ENCODE results near the gene TUBA1B.
A peak's percentile ranks its signal among the peaks of the same experiment; 100 is the strongest.

Gene TUBA1B

GRCh38 chr12:49088932-49089330 is 42.3 kb downstream of the TUBA1B start:
- CTCF ChIA-PET: interaction anchor here (0.6 to 3.3 kb wide), 26 partner anchors 7 to 268 kb away, joined by 3 to 57 read pairs (median 7); partner anchors contain the start of genes DDN, LMBR1L, RHEBL1 and TUBA1B
- POLR2A ChIA-PET: interaction anchor here (1.0 to 3.3 kb wide), 6 partner anchors 11 to 42 kb away, joined by 4 to 28 read pairs (median 8); partner anchors contain the start of genes RHEBL1 and TUBA1B
- TF ChIP-seq FOXM1 (IDR thresholded peaks at IDR 0.05; ENCODE audit: borderline replicate concordance) (no peak), FOXK2 (IDR thresholded peaks at IDR 0.05) (no peak), CTBP1 (IDR thresholded peaks at IDR 0.05; ENCODE audit: borderline replicate concordance) (no peak), HDGF (IDR thresholded peaks at IDR 0.05; ENCODE audit: borderline replicate concordance) (no peak), TARDBP (IDR thresholded peaks at IDR 0.05) (no peak), SP1 (IDR thresholded peaks at IDR 0.05) (no peak), L3MBTL2 (conservative IDR thresholded peaks at IDR 0.05) (no peak), FOXA1 (IDR thresholded peaks at IDR 0.05) (no peak), ELF4 (IDR thresholded peaks at IDR 0.05) (no peak), SUZ12 (IDR thresholded peaks at IDR 0.05) (no peak)
- no peak for DNase-seq (ENCODE audit: extremely low spot score)

GRCh38 chr12:49088150-49088931 is 42.9 kb downstream of the TUBA1B start:
- ChIA-PET CTCF (interaction anchor here (0.6 to 3.3 kb wide), 31 partner anchors 8 to 730 kb away, joined by 3 to 57 read pairs (median 6); partner anchors contain the start of genes DDN, LMBR1L, RHEBL1 and TUBA1B), POLR2A (interaction anchor here (0.9 to 3.3 kb wide), 8 partner anchors 8 to 43 kb away, joined by 3 to 28 read pairs (median 6); partner anchors contain the start of genes LMBR1L, RHEBL1 and TUBA1B)
- no peak for TF ChIP-seq FOXA1 (IDR thresholded peaks at IDR 0.05)
- TF ChIP-seq PKNOX1 (IDR thresholded peaks at IDR 0.05): no peak
- TF ChIP-seq FOXK2 (IDR thresholded peaks at IDR 0.05): no peak
- no peak for TF ChIP-seq TARDBP (IDR thresholded peaks at IDR 0.05)
- TF ChIP-seq ARNT (IDR thresholded peaks at IDR 0.05): no peak
- TF ChIP-seq ELF4 (IDR thresholded peaks at IDR 0.05): no peak
- no peak for TF ChIP-seq BHLHE40 (IDR thresholded peaks at IDR 0.05; ENCODE audit: borderline replicate concordance)
- no peak for TF ChIP-seq LEF1 (IDR thresholded peaks at IDR 0.05; ENCODE audit: borderline replicate concordance)
- no peak for TF ChIP-seq HDGF (IDR thresholded peaks at IDR 0.05; ENCODE audit: borderline replicate concordance)
- no peak for TF ChIP-seq FOXM1 (IDR thresholded peaks at IDR 0.05; ENCODE audit: borderline replicate concordance)
- peak; percentile 86 for DNase-seq (ENCODE audit: extremely low spot score)

- CTCF ChIA-PET: interaction anchor here (3.3 kb wide), 1 partner anchor 20 kb away, joined by 57 read pairs; the partner anchor contains the start of gene RHEBL1
- POLR2A ChIA-PET: interaction anchor here (1.2 to 3.7 kb wide), 3 partner anchors 16 to 45 kb away, joined by 4 to 25 read pairs (median 16); partner anchors contain the start of genes LMBR1L, RHEBL1 and TUBA1B
- DNase-seq (ENCODE audit: extremely low spot score): no peak
- no peak for TF ChIP-seq ARNT (IDR thresholded peaks at IDR 0.05)
- TF ChIP-seq L3MBTL2 (conservative IDR thresholded peaks at IDR 0.05): no peak
- no peak for TF ChIP-seq HDGF (IDR thresholded peaks at IDR 0.05; ENCODE audit: borderline replicate concordance)
- no peak for TF ChIP-seq FOXK2 (IDR thresholded peaks at IDR 0.05)
These were observed 45.1 kb downstream of the TUBA1B start for GRCh38 chr12:49086116-49086515.

- ChIA-PET CTCF (interaction anchor here (0.6 to 1.0 kb wide), 5 partner anchors 9 to 204 kb away, joined by 3 to 5 read pairs (median 3); no protein-coding TSS in a partner anchor), POLR2A (interaction anchor here (1.2 to 3.7 kb wide), 3 partner anchors 14 to 47 kb away, joined by 3 to 25 read pairs (median 4); partner anchors contain the start of genes RHEBL1 and TUBA1B)
- no peak for DNase-seq (ENCODE audit: extremely low spot score)
- no peak for TF ChIP-seq LEF1 (IDR thresholded peaks at IDR 0.05; ENCODE audit: borderline replicate concordance)
- TF ChIP-seq FOXK2 (IDR thresholded peaks at IDR 0.05): no peak
- TF ChIP-seq FOXA1 (IDR thresholded peaks at IDR 0.05): no peak
- no peak for TF ChIP-seq HDGF (IDR thresholded peaks at IDR 0.05; ENCODE audit: borderline replicate concordance)
- TF ChIP-seq PKNOX1 (IDR thresholded peaks at IDR 0.05): no peak
- TF ChIP-seq SUZ12 (IDR thresholded peaks at IDR 0.05): no peak
- no peak for TF ChIP-seq BHLHE40 (IDR thresholded peaks at IDR 0.05; ENCODE audit: borderline replicate concordance)
- no peak for TF ChIP-seq TARDBP (IDR thresholded peaks at IDR 0.05)
- no peak for TF ChIP-seq SP1 (IDR thresholded peaks at IDR 0.05)
- no peak for TF ChIP-seq NFRKB (IDR thresholded peaks at IDR 0.05)
- no peak for TF ChIP-seq ZNF384 (IDR thresholded peaks at IDR 0.05)
- no peak for TF ChIP-seq FOXM1 (IDR thresholded peaks at IDR 0.05; ENCODE audit: borderline replicate concordance)
- TF ChIP-seq ARNT (IDR thresholded peaks at IDR 0.05): no peak
- no peak for TF ChIP-seq L3MBTL2 (conservative IDR thresholded peaks at IDR 0.05)
- no peak for TF ChIP-seq CTBP1 (IDR thresholded peaks at IDR 0.05; ENCODE audit: borderline replicate concordance)
These were observed 46.8 kb downstream of the TUBA1B start for GRCh38 chr12:49084438-49084837.

- TF ChIP-seq CTBP1 (IDR thresholded peaks at IDR 0.05; ENCODE audit: borderline replicate concordance): no peak
- no peak for TF ChIP-seq PKNOX1 (IDR thresholded peaks at IDR 0.05)
- no peak for TF ChIP-seq NFRKB (IDR thresholded peaks at IDR 0.05)
- no peak for TF ChIP-seq ZNF384 (IDR thresholded peaks at IDR 0.05)
- TF ChIP-seq TARDBP (IDR thresholded peaks at IDR 0.05): no peak
- no peak for TF ChIP-seq FOXK2 (IDR thresholded peaks at IDR 0.05)
- TF ChIP-seq LEF1 (IDR thresholded peaks at IDR 0.05; ENCODE audit: borderline replicate concordance): no peak
- no peak for TF ChIP-seq L3MBTL2 (conservative IDR thresholded peaks at IDR 0.05)
- no peak for TF ChIP-seq HDGF (IDR thresholded peaks at IDR 0.05; ENCODE audit: borderline replicate concordance)
- TF ChIP-seq ARNT (IDR thresholded peaks at IDR 0.05): no peak
- TF ChIP-seq SP1 (IDR thresholded peaks at IDR 0.05): no peak
- TF ChIP-seq FOXA1 (IDR thresholded peaks at IDR 0.05): no peak
- no peak for TF ChIP-seq SUZ12 (IDR thresholded peaks at IDR 0.05)
- no peak for TF ChIP-seq BHLHE40 (IDR thresholded peaks at IDR 0.05; ENCODE audit: borderline replicate concordance)
- ChIA-PET POLR2A (interaction anchor here (0.6 to 2.3 kb wide), 3 partner anchors 10 to 51 kb away, joined by 3 to 9 read pairs (median 4); partner anchors contain the start of genes RHEBL1 and TUBA1B), CTCF (interaction anchor here (2.1 to 4.2 kb wide), 2 partner anchors 8 to 10 kb away, joined by 5 to 21 read pairs; partner anchors contain the start of gene RHEBL1)
- DNase-seq (ENCODE audit: extremely low spot score): no peak
These were observed 51.4 kb downstream of the TUBA1B start for GRCh38 chr12:49079793-49080192.

Measured in HEK293T (cell line).